ENCODE results near the gene KANSL1.
A peak's percentile ranks its signal among the peaks of the same experiment; 100 is the strongest.

KANSL1 gene

DNA sequence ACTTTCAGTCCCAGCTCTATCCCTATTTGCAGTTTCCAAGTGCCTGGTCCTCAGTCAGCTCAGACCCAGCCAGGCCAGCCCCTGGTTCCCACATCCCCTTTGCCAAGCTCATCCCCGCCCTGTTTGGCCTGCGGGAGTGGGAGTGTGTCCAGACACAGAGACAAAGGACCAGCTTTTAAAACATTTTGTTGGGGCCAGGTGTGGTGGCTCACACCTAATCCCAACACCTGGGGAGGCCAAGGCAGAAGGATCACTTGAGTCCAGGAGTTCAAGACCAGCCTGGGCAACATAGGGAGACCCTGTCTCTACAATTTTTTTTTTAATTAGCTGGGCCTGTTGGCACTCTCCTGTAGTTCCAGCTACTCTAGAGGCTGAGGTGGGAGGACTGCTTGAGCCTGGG lies 192.5 kb downstream of the KANSL1 start:
- DNase-seq (ENCODE audit: low spot score), result no peak

- no peak for DNase-seq (ENCODE audit: low spot score)
Measured at GRCh38 chr17:46000292-46000691, 192.9 kb downstream of the KANSL1 start.

DNA sequence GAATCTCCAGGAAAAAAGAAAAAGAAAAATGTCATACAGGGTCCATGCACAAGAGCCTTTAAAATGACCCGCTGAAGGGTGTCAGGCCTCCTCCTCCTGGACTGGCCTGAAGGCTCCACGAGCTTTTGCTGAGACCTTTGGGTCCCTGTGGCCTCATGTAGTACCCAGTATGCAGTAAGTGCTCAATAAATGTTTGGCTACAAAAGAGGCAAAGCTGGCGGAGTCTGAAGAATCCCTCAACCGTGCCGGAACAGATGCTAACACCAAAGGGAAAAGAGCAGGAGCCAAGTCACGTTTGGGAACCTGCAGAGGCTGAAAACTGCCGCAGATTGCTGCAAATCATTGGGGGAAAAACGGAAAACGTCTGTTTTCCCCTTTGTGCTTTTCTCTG lies 193.3 kb downstream of the KANSL1 start:
- DNase-seq (ENCODE audit: low spot score), result no peak

DNA sequence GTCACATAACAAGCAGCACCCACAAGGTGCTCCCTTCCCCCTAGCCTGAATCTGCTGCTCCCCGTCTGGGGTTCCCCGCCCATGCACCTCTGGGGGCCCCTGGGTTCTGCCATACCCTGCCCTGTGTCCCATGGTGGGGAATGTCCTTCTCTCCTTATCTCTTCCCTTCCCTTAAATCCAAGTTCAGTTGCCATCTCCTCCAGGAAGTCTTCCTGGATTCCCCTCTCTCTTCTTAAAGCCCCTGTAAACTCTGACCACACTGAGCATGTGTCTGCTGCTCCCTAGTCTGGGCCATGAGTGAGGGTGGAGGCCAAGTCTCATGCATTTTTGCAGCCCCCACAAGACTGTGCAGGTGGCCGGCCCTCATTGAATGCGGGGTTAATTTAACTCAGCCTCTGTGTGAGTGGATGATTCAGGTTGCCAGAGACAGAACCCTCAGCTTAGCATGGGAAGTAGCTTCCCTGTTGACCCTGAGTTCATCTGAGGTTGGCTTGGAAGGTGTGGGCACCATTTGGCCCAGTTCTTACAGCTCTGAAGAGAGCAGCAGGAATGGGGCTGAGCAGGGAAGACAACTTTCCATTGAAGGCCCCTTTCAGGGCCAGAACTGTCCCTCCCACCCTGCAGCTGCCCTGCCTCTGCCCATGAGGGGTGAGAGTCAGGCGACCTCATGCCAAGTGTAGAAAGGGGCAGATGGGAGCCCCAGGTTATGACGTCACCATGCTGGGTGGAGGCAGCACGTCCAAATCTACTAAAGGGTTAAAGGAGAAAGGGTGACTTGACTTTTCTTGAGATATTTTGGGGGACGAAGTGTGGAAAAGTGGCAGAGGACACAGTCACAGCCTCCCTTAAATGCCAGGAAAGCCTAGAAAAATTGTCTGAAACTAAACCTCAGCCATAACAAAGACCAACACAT lies 194.0 kb downstream of the KANSL1 start, which contains the start of gene STH:
STH (plus strand) TSS at position 264 of the 913 bp plus-strand sequence; CDS start at position 294, 30 bp downstream.
- DNase-seq (ENCODE audit: low spot score), result no peak

DNA sequence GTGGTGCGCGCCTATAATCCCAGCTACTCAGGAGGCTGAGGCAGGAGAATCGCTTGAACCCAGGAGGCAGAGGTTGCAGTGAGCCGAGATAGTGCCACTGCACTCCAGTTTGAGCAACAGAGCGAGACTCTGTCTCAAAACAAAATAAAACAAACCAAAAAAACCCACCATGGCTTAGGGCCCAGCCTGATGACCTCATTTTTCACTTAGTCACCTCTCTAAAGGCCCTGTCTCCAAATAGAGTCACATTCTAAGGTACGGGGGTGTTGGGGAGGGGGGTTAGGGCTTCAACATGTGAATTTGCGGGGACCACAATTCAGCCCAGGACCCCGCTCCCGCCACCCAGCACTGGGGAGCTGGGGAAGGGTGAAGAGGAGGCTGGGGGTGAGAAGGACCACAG lies 195.6 kb downstream of the KANSL1 start:
- DNase-seq (ENCODE audit: low spot score), result no peak

- DNase-seq (ENCODE audit: low spot score), result no peak
Measured at GRCh38 chr17:45997166-45997565, 196.1 kb downstream of the KANSL1 start.

DNA sequence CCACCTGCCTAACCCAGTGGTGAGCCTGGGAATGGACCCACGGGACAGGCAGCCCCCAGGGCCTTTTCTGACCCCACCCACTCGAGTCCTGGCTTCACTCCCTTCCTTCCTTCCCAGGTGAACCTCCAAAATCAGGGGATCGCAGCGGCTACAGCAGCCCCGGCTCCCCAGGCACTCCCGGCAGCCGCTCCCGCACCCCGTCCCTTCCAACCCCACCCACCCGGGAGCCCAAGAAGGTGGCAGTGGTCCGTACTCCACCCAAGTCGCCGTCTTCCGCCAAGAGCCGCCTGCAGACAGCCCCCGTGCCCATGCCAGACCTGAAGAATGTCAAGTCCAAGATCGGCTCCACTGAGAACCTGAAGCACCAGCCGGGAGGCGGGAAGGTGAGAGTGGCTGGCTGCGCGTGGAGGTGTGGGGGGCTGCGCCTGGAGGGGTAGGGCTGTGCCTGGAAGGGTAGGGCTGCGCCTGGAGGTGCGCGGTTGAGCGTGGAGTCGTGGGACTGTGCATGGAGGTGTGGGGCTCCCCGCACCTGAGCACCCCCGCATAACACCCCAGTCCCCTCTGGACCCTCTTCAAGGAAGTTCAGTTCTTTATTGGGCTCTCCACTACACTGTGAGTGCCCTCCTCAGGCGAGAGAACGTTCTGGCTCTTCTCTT lies 196.8 kb downstream of the KANSL1 start:
- no peak for DNase-seq (ENCODE audit: low spot score)

GRCh38 chr17:45995627-45996270 lies 197.5 kb downstream of the KANSL1 start:
- DNase-seq (ENCODE audit: low spot score), result no peak

- DNase-seq (ENCODE audit: low spot score), result no peak
Measured at GRCh38 chr17:45994987-45995386, 198.2 kb downstream of the KANSL1 start.

GRCh38 chr17:45993962-45994627 lies 199.1 kb downstream of the KANSL1 start:
- no peak for DNase-seq (ENCODE audit: low spot score)

DNA sequence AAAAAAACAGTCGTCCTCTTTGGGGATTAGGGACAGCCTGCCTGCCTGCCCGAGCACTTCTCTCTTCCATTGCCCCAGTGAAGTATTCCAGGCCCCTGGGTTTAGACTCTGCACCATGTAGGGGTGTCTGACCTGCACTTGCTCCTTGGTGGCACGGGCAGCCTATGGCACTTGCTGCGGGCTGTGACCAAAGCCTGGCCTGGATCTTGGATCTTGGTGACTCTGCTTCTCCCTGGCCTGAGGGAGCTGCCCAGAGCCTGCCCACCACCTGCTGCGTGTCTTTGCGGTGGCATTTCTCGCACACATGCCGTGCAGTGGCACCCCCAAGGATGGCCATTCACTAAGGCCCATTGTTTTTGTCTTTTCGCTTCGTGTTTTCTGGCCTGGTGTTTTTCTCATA lies 200.3 kb downstream of the KANSL1 start:
- no peak for DNase-seq (ENCODE audit: low spot score)

GRCh38 chr17:45992175-45992574 lies 201.1 kb downstream of the KANSL1 start:
- DNase-seq (ENCODE audit: low spot score), result peak; percentile 41

DNA sequence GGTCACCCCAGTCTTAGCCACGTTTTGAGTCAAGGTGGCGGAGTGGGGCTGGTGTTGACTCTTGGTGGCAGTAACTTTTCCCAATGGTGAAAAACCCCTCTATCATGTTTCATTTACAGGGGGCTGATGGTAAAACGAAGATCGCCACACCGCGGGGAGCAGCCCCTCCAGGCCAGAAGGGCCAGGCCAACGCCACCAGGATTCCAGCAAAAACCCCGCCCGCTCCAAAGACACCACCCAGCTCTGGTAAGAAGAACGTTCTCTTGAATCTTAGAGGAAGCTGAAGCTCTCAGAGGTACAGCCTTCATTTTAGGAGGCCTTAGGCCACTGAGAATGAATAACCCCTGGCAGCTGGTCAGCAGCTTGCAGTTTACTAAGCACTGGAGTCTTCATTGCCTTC lies 201.9 kb downstream of the KANSL1 start:
- no peak for DNase-seq (ENCODE audit: low spot score)

DNA sequence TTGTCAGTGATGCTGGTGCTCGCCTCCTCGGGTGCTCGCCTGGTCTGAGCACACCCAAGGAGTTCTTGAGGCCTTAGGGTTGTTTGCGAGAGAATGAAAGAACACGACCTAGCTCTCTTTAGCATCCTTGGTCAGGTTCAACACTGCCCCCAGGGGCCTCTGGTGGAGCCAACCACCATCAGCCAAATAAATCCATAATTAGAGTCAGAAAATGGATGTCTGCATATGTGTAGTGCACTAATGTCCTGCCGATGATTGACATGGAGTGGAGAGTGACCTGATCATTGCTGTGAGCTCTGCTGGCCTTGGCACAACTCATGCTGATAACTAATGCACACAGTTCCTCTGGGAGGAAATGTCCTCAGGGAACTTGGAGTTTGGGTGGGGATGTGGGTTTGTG lies 202.3 kb downstream of the KANSL1 start:
- DNase-seq (ENCODE audit: low spot score), result no peak

- no peak for DNase-seq (ENCODE audit: low spot score)
Measured at GRCh38 chr17:45989759-45990158, 203.5 kb downstream of the KANSL1 start.

DNA sequence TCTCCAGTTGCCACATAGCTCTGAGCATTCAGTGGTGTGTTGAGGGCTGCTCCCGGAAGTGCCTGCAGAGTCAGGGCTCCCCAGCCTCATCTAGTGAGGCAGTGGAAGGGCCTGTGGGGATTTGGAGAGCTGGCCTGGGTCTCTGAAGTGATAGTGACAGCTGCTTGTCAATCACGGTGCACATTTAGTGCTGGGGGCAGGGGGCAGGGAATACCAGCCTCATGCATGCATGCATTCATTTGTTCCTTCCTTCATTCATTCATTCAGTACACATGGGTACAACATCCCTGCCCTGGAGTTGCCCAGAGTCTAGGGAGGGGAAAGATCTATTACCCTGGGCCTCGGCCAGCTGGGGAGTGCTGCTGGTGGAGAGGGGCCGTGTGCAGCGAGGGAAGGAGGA lies 205.5 kb downstream of the KANSL1 start:
- no peak for DNase-seq (ENCODE audit: low spot score)

GRCh38 chr17:45986056-45986455 lies 207.2 kb downstream of the KANSL1 start:
- no peak for DNase-seq (ENCODE audit: low spot score)

- no peak for DNase-seq (ENCODE audit: low spot score)
Measured at GRCh38 chr17:45985447-45985846, 207.8 kb downstream of the KANSL1 start.

DNA sequence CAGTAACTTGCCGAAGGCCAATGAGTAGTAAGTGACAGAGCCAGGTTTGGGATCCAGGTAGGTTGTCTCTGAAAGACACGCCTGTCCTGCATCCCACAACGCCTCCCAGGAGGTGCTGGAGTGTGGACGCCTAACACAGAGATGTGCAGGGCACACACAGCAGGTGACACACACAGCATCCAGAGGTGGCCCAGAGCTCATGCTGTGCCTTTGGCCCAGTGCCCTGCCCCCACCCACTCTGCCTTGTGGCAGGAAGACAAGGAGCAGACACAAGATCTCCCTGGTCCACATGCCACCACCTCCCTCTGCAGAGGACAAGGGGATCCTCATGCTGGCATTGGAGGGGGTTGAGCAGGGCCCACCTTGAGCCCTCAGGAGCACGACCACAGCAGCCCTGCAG lies 208.9 kb downstream of the KANSL1 start:
- DNase-seq (ENCODE audit: low spot score), result no peak

- no peak for DNase-seq (ENCODE audit: low spot score)
Measured at GRCh38 chr17:45983614-45984310, 209.5 kb downstream of the KANSL1 start.

GRCh38 chr17:45982791-45983613 lies 210.2 kb downstream of the KANSL1 start:
- DNase-seq (ENCODE audit: low spot score), result no peak
